HEK293T (cell line): Measurements from ENCODE around the gene PEX16.

ENCODE experiments used
- ARNT ChIP-seq: fragments of 450-650 bp; IDR thresholded peaks from 2 replicates; pipeline ENCODE4 v1.6.1; 2017; ENCODE audit warnings: mild to moderate bottlenecking
- BHLHE40 ChIP-seq: fragments of 450-650 bp; IDR thresholded peaks from 2 replicates; pipeline ENCODE4 v1.6.1; 2016; ENCODE audit warnings: mild to moderate bottlenecking, moderate library complexity, borderline replicate concordance
- CTBP1 ChIP-seq: fragments of 450-650 bp; IDR thresholded peaks from 2 replicates; pipeline ENCODE4 v1.6.1; 2016; ENCODE audit warnings: borderline replicate concordance
- ELF4 ChIP-seq: fragments of 450-650 bp; IDR thresholded peaks from 2 replicates; pipeline ENCODE4 v1.6.1; 2017; ENCODE audit warnings: antibody characterized with exemption
- FOXA1 ChIP-seq: fragments of 450-650 bp; IDR thresholded peaks from 2 replicates; pipeline ENCODE4 v1.6.1; 2016; ENCODE audit warnings: mild to moderate bottlenecking
- FOXK2 ChIP-seq: fragments of 450-650 bp; IDR thresholded peaks from 2 replicates; pipeline ENCODE4 v1.6.1; 2016; ENCODE audit warnings: mild to moderate bottlenecking
- FOXM1 ChIP-seq: fragments of 450-650 bp; IDR thresholded peaks from 2 replicates; pipeline ENCODE4 v1.6.1; 2017; ENCODE audit warnings: mild to moderate bottlenecking, borderline replicate concordance
- HDGF ChIP-seq: fragments of 450-650 bp; IDR thresholded peaks from 2 replicates; pipeline ENCODE4 v1.6.1; 2017; ENCODE audit warnings: antibody characterized with exemption, borderline replicate concordance
- NFRKB ChIP-seq: fragments of 450-650 bp; IDR thresholded peaks from 2 replicates; pipeline ENCODE4 v1.6.1; 2016; ENCODE audit warnings: mild to moderate bottlenecking, moderate library complexity
- SP1 ChIP-seq: fragments of 450-650 bp; IDR thresholded peaks from 2 replicates; pipeline ENCODE4 v1.6.1; 2017
- TARDBP ChIP-seq: fragments of 450-650 bp; IDR thresholded peaks from 2 replicates; pipeline ENCODE4 v1.6.1; 2016
- TF ChIP-seq, protein P1 (sequence below): fragments of 450-650 bp; IDR thresholded peaks from 2 replicates; pipeline ENCODE4 v1.6.1; 2016

DNA sequence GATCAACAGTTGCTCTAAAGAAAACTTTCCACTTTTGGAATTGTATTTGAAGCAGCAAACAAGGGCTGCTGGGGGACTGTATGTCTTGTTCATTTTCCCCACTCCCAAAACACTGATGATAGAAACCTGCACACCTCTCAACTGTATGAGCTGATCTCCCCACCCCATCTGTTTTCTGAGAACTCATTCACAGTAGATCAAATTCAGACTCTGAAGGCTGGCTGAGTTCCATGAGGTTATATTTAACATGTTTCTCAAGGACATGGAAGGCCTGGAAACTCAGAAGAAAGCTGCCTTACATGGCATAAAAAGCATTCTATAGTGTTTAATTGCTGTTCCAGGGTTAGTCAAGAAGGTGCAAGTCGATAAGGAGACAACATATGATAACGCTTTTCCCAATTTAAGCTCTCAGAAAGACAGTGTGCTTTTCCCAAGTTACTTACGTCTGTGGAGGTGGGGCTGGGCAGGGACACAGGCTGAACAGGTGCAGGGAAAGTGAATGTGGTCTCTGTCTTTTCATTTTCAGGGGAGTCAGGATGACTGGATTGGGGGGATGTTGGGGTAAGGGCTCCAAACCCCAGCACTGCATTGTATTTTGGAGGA is 27.8 kb upstream of the PEX16 start:
- TF ChIP-seq FOXM1, result no peak
- no peak for TF ChIP-seq SP1
- TF ChIP-seq ARNT, result no peak
- no peak for TF ChIP-seq TARDBP
- TF ChIP-seq BHLHE40, result no peak
- no peak for TF ChIP-seq FOXA1
- TF ChIP-seq FOXK2, result no peak
- TF ChIP-seq HDGF, result no peak
- no peak for TF ChIP-seq NFRKB
- TF ChIP-seq, protein P1, sequence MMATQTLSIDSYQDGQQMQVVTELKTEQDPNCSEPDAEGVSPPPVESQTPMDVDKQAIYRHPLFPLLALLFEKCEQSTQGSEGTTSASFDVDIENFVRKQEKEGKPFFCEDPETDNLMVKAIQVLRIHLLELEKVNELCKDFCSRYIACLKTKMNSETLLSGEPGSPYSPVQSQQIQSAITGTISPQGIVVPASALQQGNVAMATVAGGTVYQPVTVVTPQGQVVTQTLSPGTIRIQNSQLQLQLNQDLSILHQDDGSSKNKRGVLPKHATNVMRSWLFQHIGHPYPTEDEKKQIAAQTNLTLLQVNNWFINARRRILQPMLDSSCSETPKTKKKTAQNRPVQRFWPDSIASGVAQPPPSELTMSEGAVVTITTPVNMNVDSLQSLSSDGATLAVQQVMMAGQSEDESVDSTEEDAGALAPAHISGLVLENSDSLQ, result no peak
- TF ChIP-seq ELF4, result no peak
- TF ChIP-seq CTBP1, result no peak
